Mucosa of descending colon (tissue), 3 donors: ENCODE data around the gene ZGRF1. TPM values are rescaled to one million over a fixed set of nuclear protein-coding genes. Genes with fewer than 3 reads are reported as not detected.

Source experiments
- ATAC-seq: fragments of 200-7000 bp; cut with Tn5 transposase; one replicate; pipeline ENCODE4 v1.9.1; 2020; ENCODE audit warnings: mild to moderate bottlenecking, moderate library complexity
- DNase-seq, 3 donors: peaks; one replicate each; pipeline ENCODE4 v3.0.0-alpha.2; 2020
- H3K36me3 ChIP-seq: fragments of 200-600 bp; one replicate; pipeline ENCODE4 v1.8.0; 2021; ENCODE audit warnings: low read depth, mild to moderate bottlenecking
- H3K4me1 ChIP-seq: fragments of 200-600 bp; one replicate; pipeline ENCODE4 v1.8.0; 2021; ENCODE audit warnings: low read depth, mild to moderate bottlenecking
- H3K4me3 ChIP-seq: fragments of 200-600 bp; one replicate; pipeline ENCODE4 v1.8.0; 2021; ENCODE audit warnings: mild to moderate bottlenecking
- H3K9me3 ChIP-seq: fragments of 200-600 bp; one replicate; pipeline ENCODE4 v1.8.0; 2021; ENCODE audit warnings: mild to moderate bottlenecking
- intact Hi-C, 2 donors: fragments of 100-400 bp; cut with DNase I in 1 of 2; cut with micrococcal nuclease in 1 of 2; formaldehyde crosslinking; loops; one replicate each; pipeline versions ENCODE4 v1.11.0 to v1.11.1; 2022; cut with DNase I, micrococcal nuclease
- long read RNA-seq, 2 donors: library from polyadenylated mRNA; unstranded; transcript quantifications; one replicate each; pipeline ENCODE4 v2.0.0, GENCODE V29; 2019 to 2021
- total RNA-seq, 3 donors: library from RNA; stranded (reverse); fragmentation: NEBNext Ultra II Directional in 2 of 3; extraction: Animal tissue kit (Norgen Biotek cat#: 25700) in 2 of 3; gene quantifications; one replicate each; pipeline versions ENCODE4 v1.2.1 to v1.2.4, GENCODE V29; 2021 to 2023
- TF ChIP-seq, protein P1 (sequence below): fragments of 200-600 bp; IDR thresholded peaks from one replicate; pipeline ENCODE4 v1.8.0; 2022; ENCODE audit warnings: antibody characterized with exemption, mild to moderate bottlenecking
- donor health status: DM: no; HTN: no; CAD: no; lungs with moderate emphysema.
- donor health status: DM: no; HTN: no; CAD: no.
- donor health status: DM: no; HTN: yes; CAD: no.

The ZGRF1 gene
- 1 to 10 TPM; 2.6 to 6.8 (median 3.7) TPM for total RNA-seq
- long read RNA-seq, donor 1, result 0 reads
- long read RNA-seq, donor 2, partial matches to known transcripts, result 0 of 1 reads
- long read RNA-seq, donor 2, other reads (novel, unspliced or antisense), result 1 of 1 reads

- ATAC-seq (peak; percentile 98), DNase-seq (peak; percentile 98 to 99 (median 99))
- Histone ChIP-seq H3K4me3 (peak within 1 kb of the TSS; percentile 22), H3K4me1 (peaks cover 9% of the 10 kb centered on the region), H3K36me3 (no peaks in the 10 kb centered on the region), H3K9me3 (no peaks in the 10 kb centered on the region)
- TF ChIP-seq, protein P1, sequence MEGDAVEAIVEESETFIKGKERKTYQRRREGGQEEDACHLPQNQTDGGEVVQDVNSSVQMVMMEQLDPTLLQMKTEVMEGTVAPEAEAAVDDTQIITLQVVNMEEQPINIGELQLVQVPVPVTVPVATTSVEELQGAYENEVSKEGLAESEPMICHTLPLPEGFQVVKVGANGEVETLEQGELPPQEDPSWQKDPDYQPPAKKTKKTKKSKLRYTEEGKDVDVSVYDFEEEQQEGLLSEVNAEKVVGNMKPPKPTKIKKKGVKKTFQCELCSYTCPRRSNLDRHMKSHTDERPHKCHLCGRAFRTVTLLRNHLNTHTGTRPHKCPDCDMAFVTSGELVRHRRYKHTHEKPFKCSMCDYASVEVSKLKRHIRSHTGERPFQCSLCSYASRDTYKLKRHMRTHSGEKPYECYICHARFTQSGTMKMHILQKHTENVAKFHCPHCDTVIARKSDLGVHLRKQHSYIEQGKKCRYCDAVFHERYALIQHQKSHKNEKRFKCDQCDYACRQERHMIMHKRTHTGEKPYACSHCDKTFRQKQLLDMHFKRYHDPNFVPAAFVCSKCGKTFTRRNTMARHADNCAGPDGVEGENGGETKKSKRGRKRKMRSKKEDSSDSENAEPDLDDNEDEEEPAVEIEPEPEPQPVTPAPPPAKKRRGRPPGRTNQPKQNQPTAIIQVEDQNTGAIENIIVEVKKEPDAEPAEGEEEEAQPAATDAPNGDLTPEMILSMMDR, result peak; percentile 91
- intact Hi-C loops, result loop anchor here (10.0 kb wide), 2 partner anchors 128 to 298 kb away; no protein-coding TSS in a partner anchor
Measured at GRCh38 chr4:112636688-112637551, at the start of gene ZGRF1, which contains the start of gene LARP7. TSS of gene ZGRF1 (minus strand) at chr4:112636909. CDS start at chr4:112633176, 3,733 bp downstream. TSS of gene LARP7 (plus strand) at chr4:112637143. CDS start at chr4:112644670, 7,527 bp downstream.

DNA sequence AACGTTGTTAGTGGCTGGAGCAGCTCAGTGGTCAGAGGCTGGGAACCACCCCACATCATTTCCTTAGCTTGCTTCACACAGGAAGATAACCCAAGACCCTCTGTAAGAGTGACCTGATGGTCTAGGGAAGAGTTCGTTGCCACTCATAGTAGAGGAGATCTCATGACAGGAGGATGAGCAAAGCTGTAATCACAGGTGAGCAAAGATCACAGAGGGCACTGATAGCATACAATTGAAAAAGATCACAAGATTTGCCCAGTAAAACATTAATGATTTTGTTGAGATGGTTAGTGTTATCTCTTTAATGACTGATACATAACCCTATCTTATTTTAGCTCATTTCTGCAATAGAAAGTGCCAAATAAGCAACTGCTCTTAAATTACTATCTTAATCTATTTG, 44.3 kb upstream of the ZGRF1 start:
- H3K4me1 ChIP-seq, result no peaks in the 10 kb centered on the region
- intact Hi-C loops, result no loop called here
- no peak for ATAC-seq
- H3K36me3 ChIP-seq, result no peaks in the 10 kb centered on the region
- TF ChIP-seq, protein P1, result no peak
- no peak for DNase-seq
- H3K4me3 ChIP-seq, result no peak overlapping the region
- no peaks in the 10 kb centered on the region for H3K9me3 ChIP-seq

GRCh38 chr4:112677519-112678091, 40.9 kb upstream of the ZGRF1 start:
- intact Hi-C loops, result no loop called here
- DNase-seq (no peak), ATAC-seq (no peak)
- H3K9me3 ChIP-seq, result no peaks in the 10 kb centered on the region
- H3K36me3 ChIP-seq, result no peaks in the 10 kb centered on the region
- no peak overlapping the region for H3K4me3 ChIP-seq
- TF ChIP-seq, protein P1, result no peak
- H3K4me1 ChIP-seq, result no peaks in the 10 kb centered on the region

- Histone ChIP-seq H3K4me1 (no peaks in the 10 kb centered on the region), H3K4me3 (no peak overlapping the region), H3K9me3 (no peaks in the 10 kb centered on the region), H3K36me3 (no peaks in the 10 kb centered on the region)
- DNase-seq (no peak), ATAC-seq (no peak)
- intact Hi-C loops, result no loop called here
- TF ChIP-seq, protein P1, result no peak
Measured at GRCh38 chr4:112674376-112674775, 37.7 kb upstream of the ZGRF1 start.

GRCh38 chr4:112673686-112674085, 37.0 kb upstream of the ZGRF1 start:
- Histone ChIP-seq H3K4me3 (no peak overlapping the region), H3K9me3 (no peaks in the 10 kb centered on the region), H3K4me1 (no peaks in the 10 kb centered on the region), H3K36me3 (no peaks in the 10 kb centered on the region)
- intact Hi-C loops, result no loop called here
- TF ChIP-seq, protein P1, result no peak
- ATAC-seq (no peak), DNase-seq (no peak)
